ENCODE data around the gene TOX4.
"Not testable (repeated sequence)": the region's sequence is repeated elsewhere in the genome, so short reads cannot be mapped to it uniquely, and the experiment has no call there.

Gene TOX4

DNA sequence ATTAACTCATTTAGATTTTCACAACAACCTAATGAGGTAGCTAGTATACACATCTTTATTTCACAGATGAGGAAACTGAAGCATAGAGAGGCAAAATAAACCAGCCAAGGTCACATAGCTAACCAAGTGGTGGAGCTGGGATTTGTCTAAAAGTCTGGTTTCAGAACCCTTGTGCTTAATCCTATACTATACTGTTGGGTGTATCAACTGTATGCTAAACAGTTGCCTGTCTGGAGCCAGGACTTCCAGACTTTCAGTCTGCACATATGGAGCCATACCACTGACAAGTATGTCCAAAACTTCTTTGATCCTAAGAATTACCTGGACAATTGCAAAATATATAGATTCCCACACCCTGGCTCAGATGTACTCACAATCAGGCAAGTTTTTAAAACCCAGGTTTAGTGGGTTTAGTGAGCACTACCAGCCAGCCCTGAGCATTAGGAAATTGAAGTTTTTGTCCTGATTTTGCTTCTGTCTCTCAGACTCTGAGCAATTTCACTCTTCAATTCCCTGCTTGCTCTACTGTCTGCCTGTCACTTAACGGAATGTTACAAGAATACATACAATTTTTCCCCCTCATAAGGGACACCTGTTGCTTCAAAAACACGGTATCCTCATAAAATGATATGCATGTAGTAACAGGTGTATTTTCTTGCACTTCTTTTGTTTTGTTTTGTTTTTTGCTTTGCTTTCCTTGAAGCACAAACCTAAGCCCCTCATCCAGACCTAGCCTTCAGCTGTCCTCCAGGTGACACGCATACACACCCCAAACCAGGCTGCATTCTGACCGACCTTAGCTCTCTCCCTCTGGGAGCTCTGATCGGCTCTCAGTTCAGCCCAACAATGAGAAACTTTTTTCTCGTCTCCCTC lies 58.8 kb downstream of the TOX4 start:
- DNase-seq = no peak

DNA sequence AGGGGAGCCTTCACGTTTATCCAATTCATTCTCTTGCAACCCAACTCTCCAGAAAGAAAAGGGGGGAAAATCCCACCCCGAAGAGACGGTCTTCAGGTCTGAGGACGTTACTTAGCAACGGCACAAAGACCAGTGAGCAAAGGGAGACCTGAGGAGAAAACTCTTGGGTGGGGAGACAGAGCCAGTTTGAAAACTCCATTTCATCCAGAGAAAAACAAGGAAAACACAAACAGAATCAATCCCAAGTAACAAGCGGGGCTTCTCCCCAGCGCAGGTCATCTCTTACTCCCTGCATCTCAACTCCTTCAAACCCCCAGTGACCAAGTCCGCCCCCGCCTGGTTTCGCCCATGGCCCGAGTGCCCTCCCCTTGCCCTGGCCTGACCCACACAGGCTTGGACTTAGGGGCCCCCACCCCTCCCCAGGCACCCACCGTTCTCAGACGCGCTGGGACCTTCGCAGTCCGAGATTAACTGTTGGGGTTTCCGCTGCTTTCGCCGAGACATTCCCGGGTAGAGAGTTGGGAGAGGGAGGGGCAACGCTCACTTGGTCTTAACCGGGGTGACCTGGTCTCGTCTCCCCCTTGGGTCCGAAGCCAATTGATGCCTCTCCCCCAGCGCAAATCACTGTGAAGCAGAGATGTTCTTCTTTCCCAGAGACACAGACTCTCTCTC lies 59.6 kb downstream of the TOX4 start:
- DNase-seq = no peak

DNA sequence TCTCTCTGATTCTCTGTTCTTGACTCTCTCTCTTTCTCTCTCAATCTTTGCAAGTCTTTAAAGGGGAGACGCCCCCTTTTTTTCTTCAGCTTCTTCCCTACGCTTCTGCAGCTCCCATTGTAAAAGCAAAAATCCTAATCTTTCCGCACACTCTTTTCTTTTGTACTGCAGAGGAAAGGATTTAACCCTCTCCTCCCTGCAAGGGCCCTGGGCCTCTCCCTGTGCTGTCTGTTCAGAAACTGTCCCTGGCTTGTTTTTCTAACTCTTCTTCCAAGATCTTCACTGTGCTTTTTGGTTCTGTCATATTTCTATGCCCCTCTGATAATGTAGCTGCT lies 60.1 kb downstream of the TOX4 start:
- DNase-seq = no peak

GRCh38 chr14:21539189-21539940 lies 62.4 kb downstream of the TOX4 start:
- DNase-seq = no peak

GRCh38 chr14:21541413-21542074 lies 64.5 kb downstream of the TOX4 start:
- DNase-seq = no peak

GRCh38 chr14:21543521-21543960 lies 66.5 kb downstream of the TOX4 start:
- no peak for DNase-seq

- no peak for DNase-seq
Measured at GRCh38 chr14:21543963-21544362, 67.0 kb downstream of the TOX4 start.

GRCh38 chr14:21544588-21544987 lies 67.6 kb downstream of the TOX4 start:
- DNase-seq = not testable (repeated sequence)
